CD14-positive monocyte (primary cell): ENCODE data around the gene GBX1. TPM values are rescaled to one million over a fixed set of nuclear protein-coding genes. Genes with fewer than 3 reads are reported as not detected.

Experiments
- DNase-seq, 3 donors: peaks; one replicate each; pipeline ENCODE4 v3.0.0-alpha.2; 2011 to 2022
- H2AFZ ChIP-seq: 2 replicates; pipeline ENCODE4 v1.6.0; 2012; ENCODE audit warnings: mild to moderate bottlenecking, low read depth, low read length, inconsistent platforms; ENCODE audit not compliant: insufficient read depth, poor library complexity, severe bottlenecking
- H3K27ac ChIP-seq, 2 donors: 1 replicate in 1 of 2; 2 replicates in 1 of 2; pipeline ENCODE4 v1.5.1; 2012 to 2013; ENCODE audit warnings: low read length in 2 of 2, control low read depth in 1 of 2, inconsistent platforms in 1 of 2, low read depth in 1 of 2, mild to moderate bottlenecking in 1 of 2
- H3K27me3 ChIP-seq, 2 donors: one replicate each; pipeline versions ENCODE4 v1.6.0 to v1.6.1; 2011 to 2013; ENCODE audit warnings: low read length in 2 of 2; ENCODE audit not compliant: control insufficient read depth in 2 of 2, insufficient read depth in 2 of 2
- H3K36me3 ChIP-seq, 2 donors: replicated peaks in 1 of 2; 1 replicate in 1 of 2; 2 replicates in 1 of 2; pipeline versions ENCODE4 v1.5.1 to v1.6.1; 2012 to 2013; ENCODE audit warnings: low read length in 2 of 2, control low read depth in 1 of 2, inconsistent platforms in 1 of 2, mild to moderate bottlenecking in 1 of 2; ENCODE audit not compliant: insufficient read depth in 2 of 2, control insufficient read depth in 1 of 2
- H3K4me1 ChIP-seq, 2 donors: 1 replicate in 1 of 2; 2 replicates in 1 of 2; pipeline versions ENCODE4 v1.5.1 to v1.6.1; 2012 to 2013; ENCODE audit warnings: low read length in 2 of 2, control low read depth in 1 of 2, inconsistent platforms in 1 of 2, mild to moderate bottlenecking in 1 of 2, moderate library complexity in 1 of 2; ENCODE audit not compliant: insufficient read depth in 2 of 2, control insufficient read depth in 1 of 2
- H3K4me2 ChIP-seq: replicated peaks from 2 replicates; pipeline ENCODE3; 2012; ENCODE audit warnings: low read length, moderate library complexity, mild to moderate bottlenecking; ENCODE audit not compliant: poor library complexity, severe bottlenecking; ENCODE audit errors: extremely low read depth
- H3K4me3 ChIP-seq, 3 experiments: fragments of 200-600 bp in 1 of 3; sonication (generic) in 1 of 3; replicated peaks in 1 of 3; 1 replicate in 2 of 3; 2 replicates in 1 of 3; pipeline ENCODE4 v1.5.1; 2011 to 2013; ENCODE audit warnings: low read length in 3 of 3, mild to moderate bottlenecking in 3 of 3, control low read depth in 2 of 3, low read depth in 2 of 3, inconsistent platforms in 1 of 3, moderate library complexity in 1 of 3
- H3K79me2 ChIP-seq: 2 replicates; pipeline ENCODE4 v1.6.0; 2012; ENCODE audit warnings: mild to moderate bottlenecking, control low read depth, inconsistent platforms, low read length, moderate library complexity; ENCODE audit not compliant: insufficient read depth
- H3K9ac ChIP-seq: 2 replicates; pipeline ENCODE4 v1.6.0; 2017; ENCODE audit warnings: low read length, mild to moderate bottlenecking; ENCODE audit not compliant: insufficient read depth, poor library complexity, severe bottlenecking
- H3K9me3 ChIP-seq, 2 donors: replicated peaks in 1 of 2; 1 replicate in 1 of 2; 2 replicates in 1 of 2; pipeline versions ENCODE4 v1.5.1 to v1.6.1; 2012 to 2013; ENCODE audit warnings: low read length in 2 of 2, control low read depth in 1 of 2; ENCODE audit not compliant: control insufficient read depth in 1 of 2, insufficient read depth in 1 of 2
- H4K20me1 ChIP-seq: 2 replicates; pipeline ENCODE4 v1.6.0; 2012; ENCODE audit warnings: mild to moderate bottlenecking, low read length, control low read depth, moderate library complexity; ENCODE audit not compliant: insufficient read depth
- H3K27ac Mint-ChIP-seq, 7 donors: one replicate each; pipeline ENCODE4 v1.8.0; 2020; ENCODE audit warnings: mild to moderate bottlenecking in 7 of 7, mixed read lengths in 7 of 7, moderate library complexity in 6 of 7, inconsistent platforms in 2 of 7
- H3K27me3 Mint-ChIP-seq, 3 donors: one replicate each; pipeline ENCODE4 v1.8.0; 2021 to 2022; ENCODE audit warnings: low read depth in 3 of 3, mild to moderate bottlenecking in 3 of 3, mixed read lengths in 3 of 3, moderate library complexity in 3 of 3, inconsistent platforms in 1 of 3
- H3K36me3 Mint-ChIP-seq, 2 donors: one replicate each; pipeline ENCODE4 v1.8.0; 2020; ENCODE audit warnings: mixed read lengths in 2 of 2, inconsistent platforms in 1 of 2, mild to moderate bottlenecking in 1 of 2
- H3K4me1 Mint-ChIP-seq: one replicate; pipeline ENCODE4 v1.8.0; 2020; ENCODE audit warnings: mild to moderate bottlenecking, mixed read lengths
- H3K4me3 Mint-ChIP-seq, 2 donors: one replicate each; pipeline ENCODE4 v1.8.0; 2020; ENCODE audit warnings: mild to moderate bottlenecking in 2 of 2, mixed read lengths in 2 of 2, moderate library complexity in 1 of 2
- H3K9me3 Mint-ChIP-seq, 7 donors: one replicate each; pipeline ENCODE4 v1.8.0; 2020 to 2022; ENCODE audit warnings: mixed read lengths in 7 of 7, mild to moderate bottlenecking in 6 of 7, moderate library complexity in 6 of 7, inconsistent platforms in 2 of 7
- WGBS: methylation state at CpG from one replicate; pipeline ENCODE4 v1.1.5; 2013; ENCODE audit warnings: missing lambda C conversion rate; ENCODE audit not compliant: insufficient coverage; 5-methylcytosine and 5-hydroxymethylcytosine counted together
- intact Hi-C, 2 donors: fragments of 100-400 bp; cut with micrococcal nuclease; formaldehyde crosslinking; loops; one replicate each; pipeline versions ENCODE4 v1.15.0 to v1.15.1; 2023
- polyA plus RNA-seq, 3 donors: library from polyadenylated mRNA; depleted of rRNA in 1 of 3; unstranded in 2 of 3; stranded (reverse) in 1 of 3; fragments of 300-500 nt in 2 of 3; fragments of >200 nt in 1 of 3; fragmentation: Illumina TruSeq in 2 of 3; gene quantifications; 1 replicate in 2 of 3; 2 replicates in 1 of 3; pipeline ENCODE4 v1.2.3, GENCODE V29; 2012 to 2021
- TF ChIP-seq, protein P1 (sequence below): fragments of 200-600 bp; IDR thresholded peaks from one replicate; pipeline ENCODE4 v1.8.0; 2022; ENCODE audit warnings: antibody characterized with exemption, mild to moderate bottlenecking

The GBX1 gene
- polyA plus RNA-seq, 3 donors: not detected

DNA sequence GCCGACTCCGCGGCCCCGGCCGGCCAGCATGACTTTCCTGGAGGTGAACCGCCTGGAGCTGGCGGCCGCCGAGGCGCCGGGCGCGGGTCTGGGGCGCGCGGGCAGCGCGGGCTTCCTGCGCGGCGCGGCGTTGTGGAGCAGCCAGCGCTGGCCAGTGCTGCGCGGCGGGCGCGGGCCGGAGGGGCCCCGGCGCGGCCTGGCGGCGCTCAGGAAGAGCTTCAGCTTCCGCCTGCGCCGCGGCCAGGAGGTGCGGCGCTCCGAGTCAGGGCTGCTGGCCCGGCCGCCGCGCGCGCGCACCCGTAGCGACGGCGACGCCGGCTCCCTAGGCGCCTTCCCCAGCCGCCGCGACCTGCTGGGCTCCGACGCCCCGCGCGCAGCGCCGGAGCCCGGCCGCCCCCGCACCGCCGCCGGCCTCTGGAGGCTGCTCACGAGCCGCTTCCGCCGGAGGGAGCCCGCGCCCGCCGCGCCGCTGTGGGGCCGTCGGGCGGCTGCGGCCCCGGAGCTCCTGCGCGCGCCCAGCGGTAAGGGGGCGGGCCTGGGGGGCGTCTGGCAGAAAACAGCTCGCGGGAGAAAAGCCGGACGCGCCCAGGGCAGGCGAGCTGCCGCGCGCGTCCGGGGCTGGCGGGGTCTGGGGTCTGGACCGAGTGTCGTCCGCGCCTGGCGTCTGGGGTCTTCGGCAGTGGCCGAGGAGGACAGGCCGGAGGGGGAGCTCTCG is 52.2 kb downstream of the GBX1 start:
- Histone ChIP-seq H3K4me3 (no peak overlapping the region), H3K9me3 (no peaks in the 10 kb centered on the region), H3K4me2 (no peak overlapping the region), H3K27me3 (peaks cover 2 to 21% of the 10 kb centered on the region in 2 donors), H3K36me3 (peaks cover 22 to 44% of the 10 kb centered on the region in 2 donors), H3K27ac (no peak overlapping the region), H2AFZ (no peak overlapping the region), H3K79me2 (peaks cover 14% of the 10 kb centered on the region), H4K20me1 (peaks cover 92% of the 10 kb centered on the region), H3K9ac (no peak overlapping the region), H3K4me1 (peaks cover 3 to 7% of the 10 kb centered on the region in 2 donors)
- Mint-ChIP-seq H3K9me3 (peaks cover 0 to 4% (median 2%) of the 10 kb centered on the region in 7 donors), H3K4me3 (peak overlapping the region in 1 of 2 donors; percentile 70), H3K27me3 (peaks cover 22 to 32% (median 22%) of the 10 kb centered on the region in 3 donors), H3K4me1 (peaks cover 7% of the 10 kb centered on the region), H3K27ac (no peak overlapping the region), H3K36me3 (peaks cover 44 to 61% of the 10 kb centered on the region in 2 donors)
- TF ChIP-seq, protein P1, sequence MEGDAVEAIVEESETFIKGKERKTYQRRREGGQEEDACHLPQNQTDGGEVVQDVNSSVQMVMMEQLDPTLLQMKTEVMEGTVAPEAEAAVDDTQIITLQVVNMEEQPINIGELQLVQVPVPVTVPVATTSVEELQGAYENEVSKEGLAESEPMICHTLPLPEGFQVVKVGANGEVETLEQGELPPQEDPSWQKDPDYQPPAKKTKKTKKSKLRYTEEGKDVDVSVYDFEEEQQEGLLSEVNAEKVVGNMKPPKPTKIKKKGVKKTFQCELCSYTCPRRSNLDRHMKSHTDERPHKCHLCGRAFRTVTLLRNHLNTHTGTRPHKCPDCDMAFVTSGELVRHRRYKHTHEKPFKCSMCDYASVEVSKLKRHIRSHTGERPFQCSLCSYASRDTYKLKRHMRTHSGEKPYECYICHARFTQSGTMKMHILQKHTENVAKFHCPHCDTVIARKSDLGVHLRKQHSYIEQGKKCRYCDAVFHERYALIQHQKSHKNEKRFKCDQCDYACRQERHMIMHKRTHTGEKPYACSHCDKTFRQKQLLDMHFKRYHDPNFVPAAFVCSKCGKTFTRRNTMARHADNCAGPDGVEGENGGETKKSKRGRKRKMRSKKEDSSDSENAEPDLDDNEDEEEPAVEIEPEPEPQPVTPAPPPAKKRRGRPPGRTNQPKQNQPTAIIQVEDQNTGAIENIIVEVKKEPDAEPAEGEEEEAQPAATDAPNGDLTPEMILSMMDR: no peak
- DNase-seq: no peak
- WGBS: 10% methylated on average over 111 of the region's 114 CpGs
- intact Hi-C loops: loop anchor here in 1 of 2 donors (10.0 kb wide), 1 partner anchor 220 kb away; no protein-coding TSS in a partner anchor

DNA sequence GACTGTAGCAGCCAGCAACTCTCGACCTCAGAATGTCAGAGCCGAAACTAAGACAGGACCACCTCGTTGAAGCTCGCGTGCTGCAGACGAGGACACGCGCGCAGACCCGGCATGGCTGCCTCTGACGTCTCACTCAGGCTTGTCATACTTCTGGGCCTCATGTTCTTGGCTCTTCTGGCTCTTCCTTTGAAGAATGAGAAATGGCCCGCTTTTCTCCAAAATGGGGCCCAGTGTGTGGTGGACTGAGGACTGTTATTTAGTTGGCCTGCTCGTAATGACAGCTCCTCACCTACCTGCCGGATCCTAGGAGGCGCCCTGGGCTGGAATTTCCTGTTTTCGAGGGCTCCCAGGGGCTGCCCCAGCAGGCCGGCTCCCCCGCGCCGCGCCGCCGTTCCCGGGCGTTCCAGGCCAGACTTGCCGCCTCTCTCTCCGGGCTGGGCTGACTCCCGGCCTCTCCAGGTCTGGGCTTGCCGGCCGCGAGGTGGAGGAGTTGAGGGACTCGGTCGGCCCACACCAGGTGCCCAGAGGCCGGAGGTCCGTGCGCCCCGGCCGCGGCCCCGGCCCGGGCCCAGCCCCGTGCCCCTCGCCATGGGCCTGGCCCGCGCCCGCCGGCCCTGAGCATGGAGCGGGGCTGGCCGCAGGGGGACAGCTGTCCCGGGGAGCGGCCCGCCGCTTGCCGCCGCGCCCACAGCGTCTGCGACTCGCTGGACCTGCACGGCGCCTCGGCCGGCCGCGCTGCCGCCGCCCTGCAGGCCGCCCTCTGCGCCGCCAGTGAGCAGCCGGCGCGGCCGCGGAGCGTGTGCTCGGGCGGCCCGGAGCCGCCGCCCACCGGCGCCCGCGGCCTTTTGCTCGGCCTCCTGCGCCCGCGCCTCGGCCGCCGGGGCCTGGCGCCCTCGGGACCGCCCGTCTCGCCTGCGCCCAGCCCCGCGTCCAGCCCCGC is 53.1 kb downstream of the GBX1 start:
- intact Hi-C loops: loop anchor here (5.0 to 10.0 kb wide), 6 partner anchors 37 to 220 kb away; partner anchors contain the start of gene ABCB8 (in 1 of the 2)

More for the DNA sequence above, 53.1 kb downstream of the GBX1 start:
- H3K36me3 Mint-ChIP-seq: peaks cover 36 to 52% of the 10 kb centered on the region in 2 donors
- H3K79me2 ChIP-seq: peaks cover 14% of the 10 kb centered on the region
- no peak overlapping the region for H2AFZ ChIP-seq
- 38% methylated on average over 101 of the region's 101 CpGs for WGBS
- H3K36me3 ChIP-seq: peaks cover 13 to 36% of the 10 kb centered on the region in 2 donors
- peaks cover 22 to 32% (median 22%) of the 10 kb centered on the region in 3 donors for H3K27me3 Mint-ChIP-seq
- H3K9me3 Mint-ChIP-seq: peaks cover 0 to 4% (median 2%) of the 10 kb centered on the region in 7 donors
- peaks cover 3 to 7% of the 10 kb centered on the region in 2 donors for H3K4me1 ChIP-seq
- H3K27me3 ChIP-seq: peaks cover 2 to 21% of the 10 kb centered on the region in 2 donors
- H3K27ac Mint-ChIP-seq: no peak overlapping the region
- DNase-seq: no peak
- peak overlapping the region in 1 of 2 donors; percentile 64 for H3K4me3 Mint-ChIP-seq
- H4K20me1 ChIP-seq: peaks cover 92% of the 10 kb centered on the region
- no peak overlapping the region for H3K9ac ChIP-seq
- no peak overlapping the region for H3K4me2 ChIP-seq
- no peak overlapping the region for H3K27ac ChIP-seq
- H3K4me1 Mint-ChIP-seq: peaks cover 12% of the 10 kb centered on the region
- no peaks in the 10 kb centered on the region for H3K9me3 ChIP-seq
- no peak overlapping the region for H3K4me3 ChIP-seq
- TF ChIP-seq, protein P1: no peak
